HCT116 (cell line): ENCODE measurements around the gene MIER2. TPM values are rescaled to one million over a fixed set of nuclear protein-coding genes. Genes with fewer than 3 reads are reported as not detected.

Source experiments
- ATAC-seq: fragments of 200-7000 bp; cut with Tn5 transposase; 2 replicates; pipeline ENCODE4 v1.9.1; 2020; ENCODE audit warnings: mild to moderate bottlenecking, moderate library complexity
- BruUV-seq: library from RNA; stranded (reverse); fragments of 400-500 nt; replicated peaks from 2 replicates; lab custom pipeline; 2021; lab: Mats Ljungman, UMichigan
- CTCF ChIA-PET: fragments of 300-600 bp; sonication (Branson Sonifier 250); formaldehyde crosslinking; loops from one replicate; lab custom pipeline; 2021; ENCODE audit warnings: antibody characterized with exemption; lab: Charles Lee
- POLR2A ChIA-PET: fragments of 300-600, 350-600 bp; sonication (Branson Sonifier 250); formaldehyde crosslinking; loops from one replicate; lab custom pipeline; 2021; ENCODE audit warnings: antibody characterized with exemption; lab: Charles Lee
- RAD21 ChIA-PET, 2 experiments: fragments of 300-600 bp; sonication (Branson Sonifier 250); formaldehyde crosslinking; loops; one replicate each; lab custom pipeline; 2023; ENCODE audit warnings: low total read pairs in 2 of 2; ENCODE audit not compliant: uncharacterized antibody in 2 of 2, unreplicated experiment in 2 of 2, low non-redundant PET in 1 of 2; lab: Charles Lee
- DNase-seq: peaks from one replicate; pipeline ENCODE4 v3.0.0-alpha.2; 2010; ENCODE audit warnings: low read depth, low spot score
- H2AFZ ChIP-seq: fragments of 200-600 bp; shearing (Covaris generic), sonication (generic); 2 replicates; pipeline ENCODE4 v1.6.1; 2017; ENCODE audit warnings: low read depth, mixed run types, mixed read lengths, antibody characterized with exemption, low read length; ENCODE audit not compliant: poor library complexity, severe bottlenecking
- H3K27ac ChIP-seq: 2 replicates; pipeline ENCODE4 v1.5.1; 2012; ENCODE audit warnings: low read depth, low read length
- H3K27me3 ChIP-seq: fragments of 200-600 bp; sonication (generic); 2 replicates; pipeline ENCODE4 v1.6.1; 2016; ENCODE audit warnings: mixed run types, low read length, mixed read lengths; ENCODE audit not compliant: insufficient read depth
- H3K36me3 ChIP-seq, 2 experiments: fragments of 200-500 bp in 1 of 2; fragments of 200-600 bp in 1 of 2; sonication (Bioruptor generic) in 1 of 2; sonication (generic) in 1 of 2; 2 replicates each; pipeline versions ENCODE4 v1.5.1 to v1.6.1; 2014 to 2016; ENCODE audit warnings: low read length in 2 of 2, inconsistent platforms in 1 of 2, mixed read lengths in 1 of 2, mixed run types in 1 of 2; ENCODE audit not compliant: insufficient read depth in 2 of 2, control insufficient read depth in 1 of 2
- H3K4me1 ChIP-seq, 2 experiments: fragments of 200-600 bp in 1 of 2; sonication (generic) in 1 of 2; 2 replicates each; pipeline versions ENCODE4 v1.5.1 to v1.6.1; 2012 to 2017; ENCODE audit warnings: low read length in 2 of 2, inconsistent platforms in 1 of 2, mild to moderate bottlenecking in 1 of 2, mixed read lengths in 1 of 2, mixed run types in 1 of 2, moderate library complexity in 1 of 2; ENCODE audit not compliant: insufficient read depth in 2 of 2, control insufficient read depth in 1 of 2
- H3K4me2 ChIP-seq: fragments of 200-600 bp; sonication (generic); 2 replicates; pipeline ENCODE4 v1.6.1; 2017; ENCODE audit warnings: mixed run types, low read length, mixed read lengths
- H3K4me3 ChIP-seq, 2 experiments: fragments of 200-600 bp in 1 of 2; sonication (generic) in 1 of 2; replicated peaks in 1 of 2; 2 replicates each; pipeline ENCODE4 v1.5.1; 2011 to 2016; ENCODE audit warnings: low read length in 2 of 2, control low read depth in 1 of 2, low read depth in 1 of 2, mild to moderate bottlenecking in 1 of 2, mixed read lengths in 1 of 2, mixed run types in 1 of 2
- H3K79me2 ChIP-seq: fragments of 200-600 bp; sonication (generic); 2 replicates; pipeline ENCODE4 v1.6.1; 2017; ENCODE audit warnings: mild to moderate bottlenecking, mixed run types, low read length, moderate library complexity, mixed read lengths; ENCODE audit not compliant: insufficient read depth
- H3K9ac ChIP-seq: fragments of 200-600 bp; sonication (generic); 2 replicates; pipeline ENCODE4 v1.6.1; 2016; ENCODE audit warnings: low read length, mixed read lengths
- H3K9me2 ChIP-seq: fragments of 200-600 bp; sonication (generic), shearing (Covaris generic); 2 replicates; pipeline ENCODE4 v1.6.1; 2017; ENCODE audit warnings: mixed run types, mild to moderate bottlenecking, moderate library complexity; ENCODE audit not compliant: insufficient read depth
- H3K9me3 ChIP-seq, 2 experiments: fragments of 200-500 bp in 1 of 2; fragments of 200-600 bp in 1 of 2; sonication (Bioruptor generic) in 1 of 2; sonication (generic) in 1 of 2; 2 replicates each; pipeline ENCODE4 v1.6.1; 2014 to 2017; ENCODE audit warnings: low read length in 2 of 2, mixed read lengths in 2 of 2, inconsistent platforms in 1 of 2, low read depth in 1 of 2, mild to moderate bottlenecking in 1 of 2, mixed run types in 1 of 2, moderate library complexity in 1 of 2; ENCODE audit not compliant: control insufficient read depth in 1 of 2, insufficient read depth in 1 of 2
- H4K20me1 ChIP-seq: fragments of 200-600 bp; sonication (generic), shearing (Covaris generic); 2 replicates; pipeline ENCODE4 v1.6.1; 2017; ENCODE audit warnings: mixed run types, mild to moderate bottlenecking, moderate library complexity; ENCODE audit not compliant: insufficient read depth
- CTCF ChIP-seq, 3 experiments: fragments of 200-600 bp in 1 of 3; sonication (generic) in 1 of 3; IDR thresholded peaks in 2 of 3; conservative IDR thresholded peaks in 1 of 3; 2 replicates each; pipeline ENCODE4 v1.5.1; 2012 to 2017; ENCODE audit warnings: low read depth in 2 of 3, low read length in 2 of 3, antibody characterized with exemption in 1 of 3, borderline replicate concordance in 1 of 3, control low read depth in 1 of 3, mild to moderate bottlenecking in 1 of 3, mixed read lengths in 1 of 3, mixed run types in 1 of 3, moderate library complexity in 1 of 3; ENCODE audit not compliant: insufficient read depth in 1 of 3
- ELF1 ChIP-seq: IDR thresholded peaks from 2 replicates; pipeline ENCODE4 v1.6.1; 2012; ENCODE audit warnings: low read depth, borderline replicate concordance
- EZH2 ChIP-seq: fragments of 200-600 bp; sonication (generic); IDR thresholded peaks from 2 replicates; pipeline ENCODE4 v1.6.1; 2017; ENCODE audit warnings: antibody characterized with exemption, mixed run types
- EZH2phosphoT487 ChIP-seq: fragments of 200-600 bp; IDR thresholded peaks from 2 replicates; pipeline ENCODE4 v1.6.1; 2018; ENCODE audit warnings: antibody characterized with exemption, borderline replicate concordance
- FOSL1 ChIP-seq: IDR thresholded peaks from 2 replicates; pipeline ENCODE4 v1.6.1; 2012; ENCODE audit warnings: low read depth
- JUND ChIP-seq: IDR thresholded peaks from 2 replicates; pipeline ENCODE4 v1.6.1; 2012
- RAD21 ChIP-seq: IDR thresholded peaks from 2 replicates; pipeline ENCODE4 v1.6.1; 2012; ENCODE audit warnings: low read depth, mild to moderate bottlenecking
- SRF ChIP-seq: IDR thresholded peaks from 2 replicates; pipeline ENCODE4 v1.6.1; 2012; ENCODE audit warnings: low read depth
- TCF7L2 ChIP-seq: IDR thresholded peaks from 2 replicates; pipeline ENCODE4 v1.7.0; 2011; ENCODE audit warnings: borderline replicate concordance, inconsistent platforms; ENCODE audit not compliant: insufficient read depth, insufficient read length; ENCODE audit errors: extremely low read depth
- ZBTB33 ChIP-seq: IDR thresholded peaks from 2 replicates; pipeline ENCODE4 v1.6.1; 2011; ENCODE audit warnings: mild to moderate bottlenecking, low read length, moderate library complexity; ENCODE audit not compliant: insufficient replicate concordance; ENCODE audit errors: extremely low read depth
- intact Hi-C: fragments of 100-400 bp; cut with micrococcal nuclease; formaldehyde crosslinking; loops from 2 replicates; pipeline ENCODE4 v1.10.0; 2022
- total RNA-seq: library from RNA; stranded (reverse); gene quantifications from one replicate; pipeline ENCODE4 v1.2.1, GENCODE V29; 2021; ENCODE audit not compliant: unreplicated experiment

The MIER2 gene
- total RNA-seq, 1 experiment from 2014 or later = 41.5 TPM

DNA sequence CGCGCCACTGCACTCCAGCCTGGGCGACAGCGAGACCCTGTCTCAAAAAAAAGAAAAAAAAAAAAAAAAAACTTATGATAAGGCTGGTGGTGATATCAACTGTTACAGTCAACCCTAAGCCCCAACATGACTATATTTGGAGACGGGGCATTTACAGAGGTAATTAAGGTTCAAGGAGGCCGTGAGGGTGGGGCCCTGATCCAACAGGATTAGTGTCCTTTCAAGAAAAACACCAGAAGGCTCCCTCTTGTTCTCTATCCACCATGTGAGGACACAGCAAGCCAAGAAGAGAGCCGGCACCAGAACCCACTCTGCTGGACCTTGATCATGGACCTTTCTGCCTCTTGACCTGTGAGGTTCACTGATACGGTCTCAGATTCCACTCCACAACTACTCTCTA, 14.1 kb downstream of the MIER2 start:
- Histone ChIP-seq H3K4me2 (no peak overlapping the region), H4K20me1 (no peaks in the 10 kb centered on the region), H3K9me2 (no peaks in the 10 kb centered on the region), H3K79me2 (peaks cover 32% of the 10 kb centered on the region; the same call in 1 of the 2 replicates), H3K36me3 (peaks cover 34 to 66% of the 10 kb centered on the region in 2 experiments), H3K4me1 (no peaks in the 10 kb centered on the region), H3K27ac (no peak overlapping the region), H3K4me3 (no peak overlapping the region), H3K27me3 (no peaks in the 10 kb centered on the region), H3K9me3 (peaks cover 12 to 13% of the 10 kb centered on the region in 2 experiments; a peak in 2 of 4 replicates), H3K9ac (no peak overlapping the region), H2AFZ (no peak overlapping the region)
- intact Hi-C loops = no loop called here
- ChIA-PET RAD21 (no interaction called here), POLR2A (no interaction called here), CTCF (no interaction called here)
- ATAC-seq = no peak
- TF ChIP-seq TCF7L2 = no peak
- no peak for TF ChIP-seq SRF
- TF ChIP-seq ELF1 = no peak
- no peak for TF ChIP-seq ZBTB33
- TF ChIP-seq FOSL1 = no peak
- no peak for TF ChIP-seq EZH2phosphoT487
- no peak for TF ChIP-seq RAD21
- TF ChIP-seq EZH2 = no peak
- no peak for TF ChIP-seq CTCF (IDR thresholded peaks at IDR 0.05 in 2 of 3, conservative IDR thresholded peaks at IDR 0.05 in 1 of 3; ENCODE audit: borderline replicate concordance in 1 of 3, insufficient read depth in 1 of 3, low read depth in 2 of 3, low read length in 2 of 3)
- TF ChIP-seq JUND = no peak
- DNase-seq = no peak
- BruUV-seq = no TSS peak
